ENCODE results near the gene ZFHX3.

DNA sequence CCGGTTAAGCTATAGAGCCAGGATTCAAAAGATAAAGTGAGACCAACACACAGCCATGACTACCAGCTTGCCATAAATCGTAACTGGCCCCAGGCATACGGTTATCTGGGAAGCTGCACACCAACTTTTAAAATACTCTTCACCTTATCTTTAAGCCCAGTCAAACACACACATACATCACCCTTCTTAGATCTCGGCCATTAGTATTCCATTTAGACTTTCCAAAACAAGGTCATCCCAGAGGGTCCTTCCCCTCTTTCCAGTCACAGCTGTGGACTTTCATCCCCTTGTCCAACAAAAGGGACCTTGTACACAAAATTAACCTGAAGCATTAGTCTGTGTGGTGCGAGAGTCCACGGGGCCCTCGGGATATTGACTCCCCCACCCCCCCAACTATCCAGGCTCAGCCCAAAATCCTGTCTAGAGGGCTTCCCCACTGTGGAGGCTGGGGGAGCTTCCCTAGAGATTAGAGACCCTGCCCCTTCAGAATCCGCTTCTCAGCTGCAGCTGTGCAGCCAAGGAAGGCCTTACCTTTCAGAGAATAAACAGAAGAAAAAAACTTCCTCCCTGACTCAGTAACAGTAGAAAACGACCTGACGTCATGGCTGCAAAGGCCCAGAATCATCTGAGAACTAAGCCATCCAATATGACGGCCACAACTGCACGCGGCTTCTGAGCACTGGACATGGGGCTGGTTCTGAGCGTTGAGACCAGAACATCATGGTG, 9.9 kb downstream of the ZFHX3 start:
- TF ChIP-seq KLF1 (tag; IDR thresholded peaks at IDR 0.05) (no peak), BRCA1 (IDR thresholded peaks at IDR 0.05) (no peak), BRCA1 (CRISPR knock-in tag; IDR thresholded peaks at IDR 0.05) (no peak), CTCF (IDR thresholded peaks at IDR 0.05 in 2 of 3, conservative IDR thresholded peaks at IDR 0.05 in 1 of 3; ENCODE audit: insufficient read depth in 2 of 3, low read depth in 1 of 3, low read length in 3 of 3) (no peak), TAF7 (tag; IDR thresholded peaks at IDR 0.05) (no peak), NRF1 (conservative IDR thresholded peaks at IDR 0.05 in 1 of 2, IDR thresholded peaks at IDR 0.05 in 1 of 2) (no peak), CEBPB (tag; IDR thresholded peaks at IDR 0.05) (no peak), EZH2 (IDR thresholded peaks at IDR 0.05; ENCODE audit: borderline replicate concordance, low read depth, low read length) (no peak)

Measured in K562 (cell line).